Urinary bladder (tissue), 4 donors: Measurements from ENCODE around the gene ACAN. TPM values are rescaled to one million over a fixed set of nuclear protein-coding genes. Genes with fewer than 3 reads are reported as not detected.

Experiments
- DNase-seq: peaks from one replicate; pipeline ENCODE4 v3.0.0-alpha.2; 2015; ENCODE audit errors: extremely low spot score
- H3K27ac ChIP-seq: one replicate; pipeline ENCODE4 v1.5.1; 2013; ENCODE audit warnings: low read depth, mild to moderate bottlenecking, moderate library complexity
- H3K36me3 ChIP-seq: one replicate; pipeline ENCODE4 v1.6.1; 2013; ENCODE audit warnings: mild to moderate bottlenecking, moderate library complexity; ENCODE audit not compliant: insufficient read depth
- H3K4me1 ChIP-seq: one replicate; pipeline ENCODE4 v1.6.1; 2013; ENCODE audit warnings: mild to moderate bottlenecking, moderate library complexity; ENCODE audit not compliant: insufficient read depth
- H3K4me3 ChIP-seq: one replicate; pipeline ENCODE4 v1.5.1; 2013; ENCODE audit warnings: low read depth, low read length
- WGBS: extraction: QIAGEN DNeasy Blood & Tissue Kit; methylation state at CpG from one replicate; pipeline ENCODE4 v1.1.7; 2013; 5-methylcytosine and 5-hydroxymethylcytosine counted together
- polyA plus RNA-seq: library from polyadenylated mRNA; stranded (reverse); fragments of 200-250 nt; gene quantifications from one replicate; pipeline ENCODE4 v1.2.3, GENCODE V29; 2013
- total RNA-seq: library from RNA; depleted of rRNA; stranded (reverse); fragments of >200 nt; gene quantifications from one replicate; pipeline ENCODE4 v1.2.3, GENCODE V29; 2014
- donor health status: healthy with polysubstance abuse.
- donor health status: healthy.

Gene ACAN
- total and polyA plus RNA-seq, 2 donors: 0.71 to 5.0 TPM

GRCh38 chr15:88810446-88810845, 7.2 kb downstream of the ACAN start:
- 62% methylated on average over 6 of the region's 6 CpGs for WGBS
- Histone ChIP-seq H3K4me3 (no peak overlapping the region), H3K36me3 (no peaks in the 10 kb centered on the region), H3K4me1 (no peaks in the 10 kb centered on the region), H3K27ac (no peak overlapping the region)
- DNase-seq: no peak

DNA sequence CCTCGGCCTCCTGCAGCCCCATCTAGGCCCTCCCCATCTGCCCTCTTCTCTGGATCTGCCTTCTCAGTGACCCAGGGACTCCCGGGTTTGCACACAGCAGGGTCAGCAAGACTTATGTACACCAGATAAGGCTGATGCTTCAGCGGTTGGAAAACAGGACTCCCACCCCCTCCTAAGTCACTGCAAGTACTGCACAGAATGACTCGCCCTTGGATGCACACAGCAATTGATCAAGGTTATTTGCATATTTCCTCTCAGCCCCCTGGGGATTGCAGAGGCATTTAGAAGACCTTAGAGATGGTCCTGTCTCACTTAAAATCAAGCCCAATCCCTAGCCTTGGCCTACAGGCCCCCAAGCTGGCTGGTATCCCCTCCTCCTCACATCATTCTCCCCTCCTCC, 8.9 kb downstream of the ACAN start:
- 54% methylated on average over 4 of the region's 4 CpGs for WGBS
- Histone ChIP-seq H3K27ac (no peak overlapping the region), H3K4me3 (no peak overlapping the region), H3K36me3 (no peaks in the 10 kb centered on the region), H3K4me1 (no peaks in the 10 kb centered on the region)
- DNase-seq: no peak

- DNase-seq: no peak
- Histone ChIP-seq H3K27ac (no peak overlapping the region), H3K4me3 (no peak overlapping the region), H3K4me1 (no peaks in the 10 kb centered on the region), H3K36me3 (no peaks in the 10 kb centered on the region)
- 71% methylated on average over 4 of the region's 4 CpGs for WGBS
Measured at GRCh38 chr15:88813960-88814359, 10.7 kb downstream of the ACAN start.

GRCh38 chr15:88814393-88814792, 11.2 kb downstream of the ACAN start:
- no peak for DNase-seq
- no peaks in the 10 kb centered on the region for H3K36me3 ChIP-seq
- no peak overlapping the region for H3K27ac ChIP-seq
- H3K4me1 ChIP-seq: no peaks in the 10 kb centered on the region
- 78% methylated on average over 6 of the region's 6 CpGs for WGBS
- H3K4me3 ChIP-seq: no peak overlapping the region

DNA sequence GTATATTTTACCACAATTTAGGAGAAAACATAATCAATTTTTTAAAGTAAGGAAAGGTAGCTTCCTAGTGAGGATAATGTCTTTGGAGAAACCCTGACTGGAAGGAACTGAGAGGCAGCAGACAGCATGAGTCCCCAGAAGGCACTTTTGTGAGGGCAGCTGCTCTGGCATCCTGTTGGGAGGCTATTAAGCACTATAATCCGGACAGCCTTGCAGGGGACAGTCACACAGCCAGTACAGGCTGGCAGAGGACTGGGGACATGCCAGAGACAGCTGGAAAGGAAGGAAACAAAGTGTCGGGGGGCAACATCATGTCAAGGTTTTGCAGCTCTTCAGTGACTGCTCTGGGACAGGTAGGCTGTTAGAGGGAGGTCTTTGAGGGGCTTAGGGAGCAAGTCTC, 15.7 kb downstream of the ACAN start:
- Histone ChIP-seq H3K4me3 (no peak overlapping the region), H3K4me1 (no peaks in the 10 kb centered on the region), H3K36me3 (no peaks in the 10 kb centered on the region), H3K27ac (no peak overlapping the region)
- 49% methylated on average over 2 of the region's 2 CpGs for WGBS
- no peak for DNase-seq

DNA sequence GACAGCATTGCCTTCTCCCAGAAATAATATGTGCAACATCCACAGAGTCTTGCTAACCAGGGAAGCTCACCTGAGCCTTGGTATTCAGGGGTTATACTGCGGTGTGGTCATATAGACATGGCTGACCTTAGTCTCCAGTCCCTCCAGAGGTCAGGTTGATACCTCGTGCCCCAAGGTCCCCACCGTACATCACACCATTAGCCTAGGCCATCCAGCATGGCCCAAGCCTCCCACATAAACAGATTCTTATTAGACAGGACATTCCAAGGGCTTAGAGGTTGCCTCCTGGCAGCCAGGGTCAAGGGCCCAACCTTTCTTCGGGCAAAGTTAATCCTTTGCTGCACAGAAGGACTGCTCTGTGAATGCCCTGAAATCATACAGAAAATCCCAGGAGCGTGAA, 18.8 kb downstream of the ACAN start:
- WGBS: 76% methylated on average over 5 of the region's 5 CpGs
- DNase-seq: no peak
- H3K4me1 ChIP-seq: no peaks in the 10 kb centered on the region
- no peak overlapping the region for H3K4me3 ChIP-seq
- H3K36me3 ChIP-seq: no peaks in the 10 kb centered on the region
- H3K27ac ChIP-seq: no peak overlapping the region

DNA sequence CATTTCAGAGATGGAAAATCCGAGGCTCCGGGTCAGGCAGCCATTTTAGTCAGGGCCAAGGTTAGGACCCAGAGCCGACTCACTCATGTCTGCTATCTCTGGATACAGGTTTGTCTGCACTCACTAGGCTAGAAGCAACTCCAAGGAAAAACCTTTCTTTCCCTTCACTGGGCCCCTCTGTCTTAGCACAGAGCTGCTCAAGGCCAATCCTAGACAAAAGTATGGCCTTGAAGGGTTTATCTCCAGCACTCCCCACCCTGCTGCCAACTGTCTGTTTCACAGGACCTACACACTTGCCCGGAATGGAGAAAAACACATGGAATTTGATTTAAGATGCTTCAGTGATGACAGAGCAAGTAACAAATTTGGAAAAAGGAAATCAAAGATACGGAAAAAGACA, 25.6 kb downstream of the ACAN start:
- Histone ChIP-seq H3K36me3 (no peaks in the 10 kb centered on the region), H3K4me1 (no peaks in the 10 kb centered on the region), H3K27ac (no peak overlapping the region), H3K4me3 (no peak overlapping the region)
- 67% methylated on average over 5 of the region's 5 CpGs for WGBS
- no peak for DNase-seq

DNA sequence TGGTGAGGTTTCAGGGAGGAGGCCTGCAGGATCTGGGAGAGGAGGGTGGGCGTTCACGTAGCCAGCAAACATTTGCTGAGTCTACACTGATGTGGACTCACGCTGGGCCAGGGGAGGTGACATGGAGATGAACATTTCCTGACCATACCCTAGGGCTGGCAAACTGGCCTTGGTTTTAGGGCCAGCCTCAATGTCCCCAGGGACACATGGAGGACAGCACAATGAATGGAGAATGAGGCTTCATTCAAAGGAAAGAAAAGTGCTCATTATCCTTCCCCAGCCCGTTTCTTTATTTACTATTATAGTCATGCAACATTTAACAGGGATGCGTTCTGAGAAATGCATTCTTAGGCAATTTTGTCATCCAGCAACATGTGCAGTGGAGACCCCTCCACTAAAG, 26.8 kb downstream of the ACAN start:
- Histone ChIP-seq H3K27ac (no peak overlapping the region), H3K4me1 (no peaks in the 10 kb centered on the region), H3K36me3 (no peaks in the 10 kb centered on the region), H3K4me3 (no peak overlapping the region)
- no peak for DNase-seq
- 54% methylated on average over 5 of the region's 5 CpGs for WGBS

GRCh38 chr15:88832820-88833730, 29.8 kb downstream of the ACAN start:
- no peaks in the 10 kb centered on the region for H3K36me3 ChIP-seq

GRCh38 chr15:88833731-88834100, 30.5 kb downstream of the ACAN start:
- no peak for DNase-seq
- Histone ChIP-seq H3K4me3 (no peak overlapping the region), H3K27ac (no peak overlapping the region), H3K4me1 (no peaks in the 10 kb centered on the region), H3K36me3 (no peaks in the 10 kb centered on the region)
- 57% methylated on average over 8 of the region's 8 CpGs for WGBS

More at GRCh38 chr15:88832820-88833730, 29.8 kb downstream of the ACAN start:
- no peak overlapping the region for H3K27ac ChIP-seq
- DNase-seq: no peak
- WGBS: 74% methylated on average over 12 of the region's 12 CpGs
- H3K4me3 ChIP-seq: no peak overlapping the region
- no peaks in the 10 kb centered on the region for H3K4me1 ChIP-seq

- WGBS: 44% methylated on average over 14 of the region's 14 CpGs
- Histone ChIP-seq H3K4me3 (no peak overlapping the region), H3K36me3 (no peaks in the 10 kb centered on the region), H3K27ac (no peak overlapping the region), H3K4me1 (no peaks in the 10 kb centered on the region)
- no peak for DNase-seq
Measured at GRCh38 chr15:88834211-88834812, 31.1 kb downstream of the ACAN start.

- 88% methylated on average over 4 of the region's 4 CpGs for WGBS
- no peak for DNase-seq
- Histone ChIP-seq H3K4me3 (no peak overlapping the region), H3K4me1 (no peaks in the 10 kb centered on the region), H3K36me3 (no peaks in the 10 kb centered on the region), H3K27ac (no peak overlapping the region)
Measured at GRCh38 chr15:88835119-88835518, 31.9 kb downstream of the ACAN start.

- Histone ChIP-seq H3K4me1 (no peaks in the 10 kb centered on the region), H3K36me3 (no peaks in the 10 kb centered on the region), H3K4me3 (no peak overlapping the region), H3K27ac (no peak overlapping the region)
- DNase-seq: no peak
- 66% methylated on average over 2 of the region's 2 CpGs for WGBS
Measured at GRCh38 chr15:88835646-88836045, 32.4 kb downstream of the ACAN start.

DNA sequence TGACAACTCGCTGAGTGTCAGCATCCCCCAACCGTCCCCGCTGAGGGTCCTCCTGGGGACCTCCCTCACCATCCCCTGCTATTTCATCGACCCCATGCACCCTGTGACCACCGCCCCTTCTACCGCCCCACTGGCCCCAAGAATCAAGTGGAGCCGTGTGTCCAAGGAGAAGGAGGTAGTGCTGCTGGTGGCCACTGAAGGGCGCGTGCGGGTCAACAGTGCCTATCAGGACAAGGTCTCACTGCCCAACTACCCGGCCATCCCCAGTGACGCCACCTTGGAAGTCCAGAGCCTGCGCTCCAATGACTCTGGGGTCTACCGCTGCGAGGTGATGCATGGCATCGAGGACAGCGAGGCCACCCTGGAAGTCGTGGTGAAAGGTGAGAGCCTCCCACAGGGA, 35.4 kb downstream of the ACAN start:
- H3K36me3 ChIP-seq: no peaks in the 10 kb centered on the region
- no peak overlapping the region for H3K4me3 ChIP-seq
- 89% methylated on average over 18 of the region's 18 CpGs for WGBS
- DNase-seq: no peak
- no peaks in the 10 kb centered on the region for H3K4me1 ChIP-seq
- no peak overlapping the region for H3K27ac ChIP-seq
